Prostate gland (tissue), 2 donors: ENCODE data around the gene HOXA5. TPM values are rescaled to one million over a fixed set of nuclear protein-coding genes. Genes with fewer than 3 reads are reported as not detected.
A peak's percentile ranks its signal among the peaks of the same experiment; 100 is the strongest.

Source experiments
- DNase-seq: peaks from one replicate; pipeline ENCODE4 v3.0.0-alpha.2; 2019; ENCODE audit warnings: low spot score
- H3K27ac ChIP-seq, 2 donors: fragments of 200-600 bp; sonication (generic); 2 replicates each; pipeline ENCODE4 v1.5.1; 2017 to 2019
- H3K27me3 ChIP-seq: fragments of 200-600 bp; sonication (generic); replicated peaks from 2 replicates; pipeline ENCODE4 v1.5.1; 2019; ENCODE audit not compliant: insufficient read depth
- H3K36me3 ChIP-seq, 2 donors: fragments of 200-600 bp; sonication (generic); 1 replicate in 1 of 2; 2 replicates in 1 of 2; pipeline versions ENCODE4 v1.5.1 to v1.8.1; 2017 to 2019
- H3K4me1 ChIP-seq: fragments of 200-600 bp; sonication (generic); replicated peaks from 2 replicates; pipeline ENCODE4 v1.5.1; 2019
- H3K4me3 ChIP-seq, 2 donors: fragments of 200-600 bp; sonication (generic); 2 replicates each; pipeline ENCODE4 v1.5.1; 2017 to 2019
- H3K9me3 ChIP-seq: fragments of 200-600 bp; sonication (generic); 2 replicates; pipeline ENCODE4 v1.5.1; 2017
- CTCF ChIP-seq, 4 experiments: fragments of 200-600 bp in 2 of 4; fragments of 450-650 bp in 2 of 4; sonication (generic) in 2 of 4; IDR thresholded peaks; 1 replicate in 3 of 4; 2 replicates in 1 of 4; pipeline ENCODE4 v1.5.1; 2016 to 2019; ENCODE audit warnings: antibody characterized with exemption in 4 of 4, mild to moderate bottlenecking in 2 of 4, moderate library complexity in 2 of 4
- POLR2A ChIP-seq: fragments of 450-650 bp; IDR thresholded peaks from one replicate; pipeline ENCODE4 v1.6.1; 2016; ENCODE audit warnings: antibody characterized with exemption, mild to moderate bottlenecking
- POLR2AphosphoS5 ChIP-seq: sonication (generic); formaldehyde crosslinking; IDR thresholded peaks from one replicate; pipeline ENCODE4 v1.6.1; 2017; ENCODE audit warnings: antibody characterized with exemption
- WGBS: methylation state at CpG from one replicate; pipeline ENCODE4 v1.1.5; 2018; 5-methylcytosine and 5-hydroxymethylcytosine counted together
- intact Hi-C: fragments of 100-400 bp; cut with DNase I; formaldehyde crosslinking; loops from one replicate; pipeline ENCODE4 v1.14.2; 2022
- total RNA-seq, 2 donors: library from RNA; depleted of rRNA; stranded (reverse); fragments of >200 nt; gene quantifications; one replicate each; pipeline ENCODE4 v1.1.0, GENCODE V29; 2016

Gene HOXA5
- total RNA-seq, 2 donors from 2014 or later = 3.7 to 12.9 TPM

- no peaks in the 10 kb centered on the region for H3K4me1 ChIP-seq
- H3K4me3 ChIP-seq = peak overlapping the region; percentile 40
- intact Hi-C loops = no loop called here
- peak overlapping the region; percentile 62 to 72 for H3K27ac ChIP-seq
- H3K9me3 ChIP-seq = no peaks in the 10 kb centered on the region
- 41% methylated on average over 29 of the region's 29 CpGs for WGBS
- TF ChIP-seq POLR2A (no peak), CTCF (IDR thresholded peaks at IDR 0.05) (no peak), POLR2AphosphoS5 (no peak)
- DNase-seq = no peak
- no peaks in the 10 kb centered on the region for H3K36me3 ChIP-seq
- no peaks in the 10 kb centered on the region for H3K27me3 ChIP-seq
Measured at GRCh38 chr7:27142580-27143022, 880 bp downstream of the HOXA5 start.

GRCh38 chr7:27141923-27142579 lies 1.4 kb downstream of the HOXA5 start:
- H3K27me3 ChIP-seq = no peaks in the 10 kb centered on the region
- intact Hi-C loops = no loop called here
- H3K9me3 ChIP-seq = no peaks in the 10 kb centered on the region
- 74% methylated on average over 30 of the region's 30 CpGs for WGBS
- no peak for DNase-seq
- no peaks in the 10 kb centered on the region for H3K4me1 ChIP-seq
- no peaks in the 10 kb centered on the region for H3K36me3 ChIP-seq
- H3K27ac ChIP-seq = no peak overlapping the region
- H3K4me3 ChIP-seq = peak overlapping the region; percentile 40
- TF ChIP-seq CTCF (IDR thresholded peaks at IDR 0.05) = no peak
- TF ChIP-seq POLR2AphosphoS5 = no peak
- no peak for TF ChIP-seq POLR2A

GRCh38 chr7:27141137-27141922 lies 2.2 kb downstream of the HOXA5 start:
- DNase-seq = no peak
- H3K4me3 ChIP-seq = no peak overlapping the region
- WGBS = 89% methylated on average over 18 of the region's 18 CpGs
- intact Hi-C loops = no loop called here
- no peak for TF ChIP-seq POLR2A
- TF ChIP-seq CTCF (IDR thresholded peaks at IDR 0.05) = no peak
- no peak for TF ChIP-seq POLR2AphosphoS5
- no peaks in the 10 kb centered on the region for H3K9me3 ChIP-seq
- no peaks in the 10 kb centered on the region for H3K4me1 ChIP-seq
- no peak overlapping the region for H3K27ac ChIP-seq
- no peaks in the 10 kb centered on the region for H3K36me3 ChIP-seq
- H3K27me3 ChIP-seq = no peaks in the 10 kb centered on the region

GRCh38 chr7:27140126-27140857 lies 3.2 kb downstream of the HOXA5 start:
- intact Hi-C loops = no loop called here
- no peak overlapping the region for H3K4me3 ChIP-seq
- WGBS = 63% methylated on average over 15 of the region's 15 CpGs
- TF ChIP-seq POLR2A = no peak
- TF ChIP-seq POLR2AphosphoS5 = no peak
- TF ChIP-seq CTCF (IDR thresholded peaks at IDR 0.05) = no peak
- H3K27ac ChIP-seq = no peak overlapping the region
- H3K36me3 ChIP-seq = no peaks in the 10 kb centered on the region
- H3K27me3 ChIP-seq = no peaks in the 10 kb centered on the region
- H3K4me1 ChIP-seq = no peaks in the 10 kb centered on the region
- no peak for DNase-seq
- H3K9me3 ChIP-seq = no peaks in the 10 kb centered on the region
